Measurements from ENCODE around the gene KCNMA1.
"Not testable (repeated sequence)": the region's sequence is repeated elsewhere in the genome, so short reads cannot be mapped to it uniquely, and the experiment has no call there.

KCNMA1 gene

GRCh38 chr10:77359950-77360520 is 277.6 kb downstream of the KCNMA1 start:
- no peak for DNase-seq

GRCh38 chr10:77359287-77359691 is 278.3 kb downstream of the KCNMA1 start:
- DNase-seq = no peak

DNA sequence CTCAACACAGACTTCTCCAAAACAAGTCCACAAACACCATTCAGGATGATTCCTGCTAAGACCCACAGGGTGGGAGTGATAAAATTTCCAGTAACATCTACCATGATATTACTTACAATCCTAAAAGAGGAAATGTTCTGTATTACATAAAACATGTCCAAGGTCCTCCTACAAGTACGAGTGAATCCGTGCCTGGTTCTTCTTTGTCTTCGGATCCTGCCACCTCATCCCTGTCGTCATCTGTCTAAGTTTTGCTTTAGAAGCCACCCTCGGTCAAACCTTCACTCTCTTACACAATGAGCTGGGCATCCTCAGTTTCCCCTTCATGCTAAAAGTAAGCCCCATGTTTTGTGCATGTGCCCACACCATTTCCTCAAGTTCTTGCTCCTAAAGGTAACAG is 279.0 kb downstream of the KCNMA1 start:
- no peak for DNase-seq

GRCh38 chr10:77357611-77358310 is 279.8 kb downstream of the KCNMA1 start:
- no peak for DNase-seq

DNA sequence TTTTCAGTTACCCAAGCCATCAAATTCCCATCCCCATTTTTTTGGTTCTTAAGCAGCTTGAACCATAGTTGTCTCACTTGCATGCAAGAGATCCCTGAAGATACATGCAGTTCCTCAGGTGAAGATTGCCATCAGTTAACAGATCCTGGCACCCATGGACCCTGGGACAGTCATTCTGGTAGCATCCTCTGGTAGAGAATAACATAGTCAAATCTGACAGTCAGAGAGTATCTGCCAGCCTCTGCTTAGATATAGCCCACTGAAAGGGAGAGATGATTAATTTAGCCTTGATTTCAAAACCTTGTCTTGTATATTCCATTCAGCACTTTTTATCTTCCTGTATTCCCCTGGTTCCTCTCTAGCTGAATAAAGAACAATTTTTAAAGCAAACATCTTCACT is 280.4 kb downstream of the KCNMA1 start:
- DNase-seq = no peak

DNA sequence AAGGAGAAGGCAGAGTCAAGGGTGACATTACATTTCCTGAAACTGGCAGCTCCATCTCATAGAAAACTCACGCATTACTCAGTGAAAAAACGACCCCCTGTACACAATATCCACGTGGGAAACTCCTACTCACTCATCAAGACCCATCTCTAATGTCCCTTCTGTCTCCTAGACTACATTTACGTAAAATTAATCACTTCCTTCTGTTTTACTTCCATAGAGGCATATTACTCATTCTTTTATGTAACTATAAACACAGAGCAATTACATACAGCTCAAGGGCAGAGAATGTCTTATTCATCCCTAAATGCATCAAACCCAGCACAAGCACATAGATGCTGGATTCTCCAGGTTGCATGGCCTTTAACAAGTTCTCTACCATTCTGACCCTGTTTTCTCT is 281.8 kb downstream of the KCNMA1 start:
- DNase-seq = no peak

GRCh38 chr10:77351386-77351785 is 286.2 kb downstream of the KCNMA1 start:
- no peak for DNase-seq

GRCh38 chr10:77350711-77351119 is 286.9 kb downstream of the KCNMA1 start:
- no peak for DNase-seq

DNA sequence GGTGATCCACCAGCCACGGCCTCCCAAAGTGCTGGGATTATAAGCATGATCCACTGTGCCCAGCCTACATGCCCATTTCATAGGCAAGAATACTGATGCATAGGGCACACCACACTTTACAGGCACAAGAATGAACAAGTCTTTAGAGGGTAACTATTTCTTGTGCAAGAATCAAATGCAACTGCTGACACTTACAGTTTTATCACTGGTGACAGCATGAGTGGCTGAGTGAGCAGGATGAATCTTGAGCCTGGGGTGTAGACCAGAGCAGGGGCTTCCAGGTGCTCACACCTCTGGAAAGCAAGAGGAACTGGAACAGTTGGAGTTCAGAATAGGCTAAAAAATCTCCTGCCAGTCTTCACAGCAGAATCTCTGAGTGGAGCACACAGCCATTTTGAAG is 287.5 kb downstream of the KCNMA1 start:
- no peak for DNase-seq

DNA sequence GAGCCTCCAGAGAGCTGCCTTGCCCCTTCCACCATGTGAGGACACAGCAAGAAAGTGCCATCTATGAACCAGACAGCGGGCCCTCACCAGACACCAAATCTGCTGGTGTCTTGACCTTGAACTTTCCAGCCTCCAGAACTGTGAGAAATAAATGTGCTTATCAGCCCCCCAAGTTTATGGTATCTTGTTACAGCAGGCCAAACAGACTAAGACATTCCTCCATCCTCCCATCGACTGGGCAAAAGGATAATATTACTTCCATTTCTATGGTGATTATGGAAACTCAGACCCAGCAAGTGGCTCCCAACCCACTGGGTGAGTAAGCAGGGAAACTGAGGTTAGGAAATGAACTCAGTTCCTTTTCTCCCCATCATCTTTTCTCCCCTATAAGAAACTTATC is 288.4 kb downstream of the KCNMA1 start:
- DNase-seq = no peak

DNA sequence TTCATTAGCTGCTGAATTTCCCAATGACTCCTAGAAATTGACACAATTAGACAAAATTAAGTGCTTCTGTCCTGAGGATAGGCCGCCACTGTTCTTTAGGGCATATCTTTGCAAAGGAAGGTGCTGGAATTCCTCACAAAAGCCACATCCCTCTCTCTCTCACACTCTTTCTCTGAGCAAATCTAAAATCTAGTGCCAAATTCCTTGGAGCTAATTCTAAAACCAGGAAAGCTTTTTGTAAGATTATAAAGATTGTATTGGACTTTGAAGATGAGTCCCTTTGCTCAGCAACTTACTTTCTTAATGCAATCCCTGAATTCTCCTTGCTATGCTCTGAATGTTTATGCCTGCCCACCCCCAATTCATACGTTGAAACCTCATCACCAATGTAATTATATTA is 288.9 kb downstream of the KCNMA1 start:
- DNase-seq = no peak

DNA sequence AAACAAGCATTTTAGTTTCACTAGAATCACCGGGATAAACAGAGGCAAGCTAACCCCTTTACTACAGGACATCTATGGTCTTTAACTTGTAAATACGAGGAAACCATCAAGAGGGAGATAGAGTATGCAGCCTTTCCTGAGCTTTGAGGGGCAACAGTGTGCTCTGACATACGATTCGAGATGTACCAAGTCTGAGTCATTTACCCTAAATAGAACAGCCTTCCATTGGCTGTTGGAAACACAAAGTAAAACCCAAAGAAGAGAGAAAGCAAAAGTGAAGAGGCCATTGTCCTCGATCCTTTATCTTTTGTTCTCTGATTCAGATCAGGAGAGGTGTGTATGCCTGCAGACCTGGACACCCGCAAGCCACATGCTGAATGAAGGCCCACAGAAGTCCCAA is 289.5 kb downstream of the KCNMA1 start:
- no peak for DNase-seq

DNA sequence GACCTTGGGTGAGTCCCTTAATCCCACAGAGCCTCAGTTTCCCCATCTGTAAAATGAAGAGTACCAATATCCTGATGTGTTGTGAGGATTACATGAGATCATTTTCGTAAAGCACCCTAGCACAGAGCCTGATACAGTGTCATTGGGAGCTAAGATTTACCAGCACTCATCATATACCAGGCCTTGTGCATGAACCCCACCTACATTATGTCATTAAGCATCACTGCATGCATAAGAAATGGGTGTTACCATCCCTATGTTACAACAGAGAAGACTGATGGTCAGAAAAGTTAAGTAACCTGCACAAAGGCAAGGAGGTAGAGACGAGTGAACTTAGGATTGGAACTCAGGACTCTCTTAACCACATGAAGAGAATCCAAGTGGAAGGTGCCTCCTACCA is 290.6 kb downstream of the KCNMA1 start:
- DNase-seq = no peak

DNA sequence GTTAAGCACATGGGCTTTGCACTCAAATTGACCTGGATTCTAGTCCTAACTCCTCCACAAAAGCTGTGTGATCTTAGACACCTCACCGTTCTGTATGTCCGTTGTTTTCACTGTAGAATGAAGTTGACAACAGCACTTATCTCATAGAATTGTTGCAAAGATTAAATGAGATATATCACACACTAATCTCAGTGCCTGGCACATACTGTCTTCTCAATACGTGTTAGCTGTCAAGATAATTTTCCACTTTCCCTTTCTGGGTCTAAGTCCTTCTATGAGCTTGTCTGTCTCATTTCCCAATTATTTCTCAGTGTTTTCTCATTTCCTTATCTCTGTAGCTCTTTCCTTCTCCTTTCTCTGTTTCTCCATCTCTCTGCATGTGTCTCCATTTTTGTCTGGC is 296.6 kb downstream of the KCNMA1 start:
- DNase-seq = no peak

DNA sequence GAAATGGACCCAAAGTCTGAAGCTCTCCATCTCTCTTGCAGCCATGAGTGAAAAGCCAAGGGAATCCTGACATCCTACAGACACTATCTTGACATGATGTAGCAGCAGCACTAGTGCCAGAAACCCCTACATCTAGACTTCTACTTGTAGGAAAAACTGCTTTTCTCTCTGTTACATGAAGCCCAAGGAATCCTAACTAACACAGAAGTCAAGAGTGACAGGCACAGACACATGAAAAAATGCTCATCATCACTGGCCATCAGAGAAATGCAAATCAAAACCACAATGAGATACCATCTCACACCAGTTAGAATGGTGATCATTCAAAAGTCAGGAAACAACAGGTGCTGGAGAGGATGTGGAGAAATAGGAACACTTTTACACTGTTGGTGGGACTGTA is 297.7 kb downstream of the KCNMA1 start:
- not testable (repeated sequence) for DNase-seq

DNA sequence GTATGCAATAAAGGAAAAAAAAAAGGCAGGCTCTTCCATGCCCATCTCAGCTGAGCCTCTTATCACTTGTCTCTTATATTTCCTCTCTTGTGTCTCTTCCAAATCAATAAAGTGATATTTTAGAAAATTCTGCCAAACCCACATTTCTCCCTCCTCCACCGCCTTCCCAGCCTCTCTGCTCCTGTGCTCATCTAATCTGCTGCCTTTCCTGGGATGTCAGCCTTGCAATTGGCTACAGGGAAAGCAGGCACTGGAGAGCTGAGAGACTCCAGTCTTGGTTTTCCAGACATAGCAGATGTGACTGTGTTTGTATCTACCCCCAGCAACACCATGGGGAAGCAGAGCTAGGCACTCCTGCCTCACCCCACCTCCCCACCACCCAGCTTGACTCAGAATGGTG is 298.4 kb downstream of the KCNMA1 start:
- no peak for DNase-seq

DNA sequence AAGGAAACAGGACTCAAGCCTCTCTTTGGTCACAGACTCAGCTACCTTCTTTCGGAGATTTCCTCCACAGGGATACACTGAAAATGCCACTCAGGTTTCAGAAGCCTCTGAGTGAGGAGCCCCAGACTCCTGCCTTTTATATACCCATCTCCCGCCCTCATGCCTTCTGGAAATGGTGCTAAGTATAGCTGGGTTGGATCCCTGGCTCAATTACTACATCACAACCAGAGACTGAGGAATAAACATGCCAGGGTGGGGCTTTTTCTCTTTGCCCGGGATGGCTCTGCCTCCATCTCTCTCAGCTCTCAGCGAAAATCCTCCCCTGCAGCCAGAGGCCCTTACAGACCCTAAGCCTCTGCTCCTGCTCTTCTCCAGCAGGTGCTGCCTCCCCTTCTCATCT is 299.5 kb downstream of the KCNMA1 start:
- DNase-seq = no peak

- DNase-seq = no peak
Measured at GRCh38 chr10:77334501-77334900, 303.1 kb downstream of the KCNMA1 start.

- DNase-seq = no peak
Measured at GRCh38 chr10:77333610-77334340, 303.8 kb downstream of the KCNMA1 start.

GRCh38 chr10:77332256-77332655 is 305.4 kb downstream of the KCNMA1 start:
- no peak for DNase-seq

DNA sequence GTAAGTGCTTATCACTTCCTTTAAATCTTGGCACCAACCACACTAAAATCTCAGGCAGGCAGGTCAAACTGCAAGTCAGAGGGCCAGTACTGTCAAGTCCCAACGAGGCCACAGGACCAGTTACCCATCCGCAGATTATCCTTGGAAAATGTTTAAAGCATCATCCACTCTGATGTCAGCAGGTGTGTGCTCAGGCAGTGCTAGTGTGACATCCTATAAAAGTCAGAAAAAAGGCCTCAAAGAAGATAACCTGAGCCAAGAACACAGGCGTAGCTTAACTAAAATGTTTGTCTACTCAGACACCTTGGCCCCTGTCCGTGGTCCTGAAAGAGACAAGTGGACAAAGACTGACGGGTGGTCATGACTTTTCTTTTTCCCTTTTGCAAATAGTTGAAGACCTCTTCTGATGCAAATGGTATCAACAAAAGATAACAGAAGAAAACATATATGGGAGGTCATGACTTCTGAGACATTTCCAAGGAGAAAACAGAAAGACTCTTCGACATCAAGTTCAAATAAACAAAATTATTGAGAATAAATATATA is 309.3 kb downstream of the KCNMA1 start:
- no peak for DNase-seq

DNA sequence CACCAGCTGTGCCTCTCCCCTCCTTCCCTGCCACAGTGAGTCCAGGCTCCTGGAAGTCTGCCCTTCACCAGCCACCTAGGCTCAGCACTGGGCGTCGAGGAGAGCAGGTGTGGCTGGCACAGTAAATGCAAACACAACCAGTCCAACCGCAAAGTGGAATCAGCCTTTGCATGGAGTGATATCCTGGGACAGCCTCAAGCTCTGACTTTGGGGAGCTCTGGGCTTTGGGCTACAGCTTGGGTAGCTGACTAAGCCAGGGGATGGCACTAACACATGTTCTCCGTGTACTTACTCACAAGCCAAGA is 312.4 kb downstream of the KCNMA1 start:
- DNase-seq = no peak

GRCh38 chr10:77321838-77322237 is 315.8 kb downstream of the KCNMA1 start:
- no peak for DNase-seq

DNA sequence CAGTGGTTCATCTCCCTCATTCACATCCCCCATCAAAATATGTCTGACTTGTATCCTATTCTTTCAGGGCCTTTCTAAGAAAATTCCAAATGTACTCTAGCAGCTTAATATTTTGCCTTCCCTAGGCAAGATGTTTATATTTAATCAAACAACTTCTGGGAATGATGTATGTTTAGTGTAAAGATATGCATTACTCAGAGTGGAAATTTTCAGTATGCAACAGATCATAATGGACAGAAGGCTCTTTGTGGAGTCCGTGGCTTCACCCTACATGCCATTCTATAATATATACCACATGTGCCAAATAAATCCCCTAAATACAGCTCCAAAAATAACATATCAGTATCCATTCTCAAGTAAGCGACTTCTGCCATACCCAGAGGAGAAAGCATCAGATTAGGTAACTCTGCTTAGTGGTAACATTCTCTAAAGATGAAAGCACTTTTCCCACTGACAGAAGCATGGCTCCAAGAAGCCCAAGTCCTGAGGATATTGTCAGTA is 316.6 kb downstream of the KCNMA1 start:
- no peak for DNase-seq
